ENCODE data around the gene CHURC1.

CHURC1 gene

DNA sequence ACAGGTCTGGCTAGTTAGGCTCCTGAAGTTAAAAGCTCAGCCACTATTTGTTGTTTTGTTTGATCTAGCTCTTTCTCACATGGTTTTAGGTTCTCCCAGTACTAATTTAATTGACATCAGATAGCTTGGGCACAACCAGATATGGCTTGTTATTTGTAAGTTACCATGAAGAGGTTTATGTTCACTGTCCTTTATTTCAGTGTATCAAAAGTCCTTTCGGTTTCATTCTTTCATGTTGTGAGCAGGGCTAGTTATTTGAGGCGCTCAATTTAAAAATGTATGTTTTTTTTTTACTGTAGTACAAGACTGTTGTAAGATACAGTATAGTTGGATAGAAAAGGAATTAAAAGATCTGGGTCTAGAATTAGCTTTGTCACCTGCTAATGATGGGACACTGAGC, 21.3 kb downstream of the CHURC1 start:
- no peak for DNase-seq (ENCODE audit: low read depth)
- TF ChIP-seq, protein P1, sequence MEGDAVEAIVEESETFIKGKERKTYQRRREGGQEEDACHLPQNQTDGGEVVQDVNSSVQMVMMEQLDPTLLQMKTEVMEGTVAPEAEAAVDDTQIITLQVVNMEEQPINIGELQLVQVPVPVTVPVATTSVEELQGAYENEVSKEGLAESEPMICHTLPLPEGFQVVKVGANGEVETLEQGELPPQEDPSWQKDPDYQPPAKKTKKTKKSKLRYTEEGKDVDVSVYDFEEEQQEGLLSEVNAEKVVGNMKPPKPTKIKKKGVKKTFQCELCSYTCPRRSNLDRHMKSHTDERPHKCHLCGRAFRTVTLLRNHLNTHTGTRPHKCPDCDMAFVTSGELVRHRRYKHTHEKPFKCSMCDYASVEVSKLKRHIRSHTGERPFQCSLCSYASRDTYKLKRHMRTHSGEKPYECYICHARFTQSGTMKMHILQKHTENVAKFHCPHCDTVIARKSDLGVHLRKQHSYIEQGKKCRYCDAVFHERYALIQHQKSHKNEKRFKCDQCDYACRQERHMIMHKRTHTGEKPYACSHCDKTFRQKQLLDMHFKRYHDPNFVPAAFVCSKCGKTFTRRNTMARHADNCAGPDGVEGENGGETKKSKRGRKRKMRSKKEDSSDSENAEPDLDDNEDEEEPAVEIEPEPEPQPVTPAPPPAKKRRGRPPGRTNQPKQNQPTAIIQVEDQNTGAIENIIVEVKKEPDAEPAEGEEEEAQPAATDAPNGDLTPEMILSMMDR (conservative IDR thresholded peaks at IDR 0.05; ENCODE audit: control insufficient read depth, insufficient read depth, low read depth, low read length): no peak
- no peak overlapping the region for H3K4me3 ChIP-seq (ENCODE audit: control insufficient read depth, low read depth, low read length)

DNA sequence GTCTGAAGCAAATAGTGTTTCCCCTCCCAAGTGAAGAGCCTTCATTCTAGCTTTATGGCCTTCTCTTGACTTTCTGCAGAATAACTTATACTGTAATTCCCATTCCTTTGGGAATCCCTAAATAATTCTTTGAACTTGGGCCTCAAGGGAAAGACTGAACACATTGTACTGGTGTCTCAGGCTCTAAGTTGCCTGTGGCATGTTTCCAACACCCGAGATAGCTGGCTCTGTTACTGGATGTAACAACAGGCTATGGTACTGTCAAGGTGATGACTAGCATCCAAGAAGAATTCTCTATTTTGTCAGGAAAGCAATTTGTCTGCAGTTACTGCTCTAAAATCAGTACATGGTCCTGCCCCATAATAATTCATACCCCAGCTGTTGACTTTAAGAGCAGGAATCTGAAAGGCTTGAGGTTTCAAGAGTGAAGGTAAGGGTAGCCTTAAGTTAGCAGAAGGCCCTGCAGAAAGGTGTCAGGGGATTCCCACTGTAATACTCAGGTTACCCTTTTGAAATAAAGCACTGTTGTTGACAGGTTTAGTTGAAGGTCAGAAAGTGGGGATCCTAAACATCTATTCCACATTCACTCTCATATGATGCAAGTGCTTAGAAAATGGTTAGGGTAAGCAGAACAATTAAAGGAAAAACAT, 23.0 kb downstream of the CHURC1 start:
- TF ChIP-seq, protein P1 (conservative IDR thresholded peaks at IDR 0.05; ENCODE audit: control insufficient read depth, insufficient read depth, low read depth, low read length): no peak
- DNase-seq (ENCODE audit: low read depth): peak; percentile 8
- H3K4me3 ChIP-seq (ENCODE audit: control insufficient read depth, low read depth, low read length): no peak overlapping the region

GRCh38 chr14:64937821-64938193, 23.6 kb downstream of the CHURC1 start:
- TF ChIP-seq, protein P1 (conservative IDR thresholded peaks at IDR 0.05; ENCODE audit: control insufficient read depth, insufficient read depth, low read depth, low read length): peak; percentile 20
- DNase-seq (ENCODE audit: low read depth): peak; percentile 15
- no peak overlapping the region for H3K4me3 ChIP-seq (ENCODE audit: control insufficient read depth, low read depth, low read length)

DNA sequence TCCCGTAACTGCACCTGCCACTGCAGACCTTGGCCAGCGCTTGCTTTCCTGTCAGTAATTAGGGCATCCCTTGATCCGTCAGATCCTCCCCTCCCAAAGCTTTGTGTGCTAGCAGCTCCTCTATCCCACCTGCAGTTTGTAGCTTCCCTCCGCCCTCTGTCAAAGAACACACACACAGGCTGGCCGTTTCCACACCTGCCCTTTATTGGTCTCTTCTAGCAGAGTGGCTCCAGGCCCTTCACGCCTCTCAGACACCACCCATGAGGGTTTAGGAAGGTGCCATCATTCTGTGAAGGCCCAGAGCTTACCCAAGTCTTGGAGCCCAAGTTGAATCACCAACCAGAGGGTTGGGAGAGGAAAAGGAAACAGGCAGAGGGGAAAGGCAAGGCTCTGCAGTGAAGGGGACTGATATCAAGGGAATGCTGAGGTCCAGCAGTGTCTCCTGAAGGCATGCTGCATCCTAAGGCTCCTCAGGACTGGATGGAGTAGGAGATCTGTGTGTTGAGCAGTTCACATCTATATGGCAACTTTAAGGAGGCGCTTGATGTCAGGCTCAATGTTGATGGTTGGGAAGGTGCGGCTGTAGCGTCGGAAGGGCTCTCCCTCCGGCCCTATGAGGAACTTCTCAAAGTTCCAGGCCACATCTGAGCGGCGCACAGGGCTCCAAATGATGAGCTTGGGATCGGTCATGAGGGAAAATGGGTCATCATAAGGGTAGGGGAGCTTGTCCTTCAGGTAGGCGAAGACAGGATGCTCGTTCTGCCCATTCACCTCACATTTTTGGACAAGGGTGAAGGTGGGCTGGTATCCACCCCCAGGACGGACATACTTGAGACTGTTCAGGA, 24.9 kb downstream of the CHURC1 start:
- TF ChIP-seq, protein P1 (conservative IDR thresholded peaks at IDR 0.05; ENCODE audit: control insufficient read depth, insufficient read depth, low read depth, low read length): no peak
- DNase-seq (ENCODE audit: low read depth): no peak
- no peak overlapping the region for H3K4me3 ChIP-seq (ENCODE audit: control insufficient read depth, low read depth, low read length)

- TF ChIP-seq, protein P1 (conservative IDR thresholded peaks at IDR 0.05; ENCODE audit: control insufficient read depth, insufficient read depth, low read depth, low read length): no peak
- no peak for DNase-seq (ENCODE audit: low read depth)
- H3K4me3 ChIP-seq (ENCODE audit: control insufficient read depth, low read depth, low read length): no peak overlapping the region
Observed at GRCh38 chr14:64939817-64940190, 25.5 kb downstream of the CHURC1 start.

GRCh38 chr14:64940336-64940910, 26.2 kb downstream of the CHURC1 start:
- no peak for DNase-seq (ENCODE audit: low read depth)
- no peak overlapping the region for H3K4me3 ChIP-seq (ENCODE audit: control insufficient read depth, low read depth, low read length)
- TF ChIP-seq, protein P1 (conservative IDR thresholded peaks at IDR 0.05; ENCODE audit: control insufficient read depth, insufficient read depth, low read depth, low read length): no peak
